ENCODE data around the gene AFF3.

GRCh38 chr2:99856119-99856518 lies 286.3 kb downstream of the AFF3 start:
- TF ChIP-seq, protein P1, sequence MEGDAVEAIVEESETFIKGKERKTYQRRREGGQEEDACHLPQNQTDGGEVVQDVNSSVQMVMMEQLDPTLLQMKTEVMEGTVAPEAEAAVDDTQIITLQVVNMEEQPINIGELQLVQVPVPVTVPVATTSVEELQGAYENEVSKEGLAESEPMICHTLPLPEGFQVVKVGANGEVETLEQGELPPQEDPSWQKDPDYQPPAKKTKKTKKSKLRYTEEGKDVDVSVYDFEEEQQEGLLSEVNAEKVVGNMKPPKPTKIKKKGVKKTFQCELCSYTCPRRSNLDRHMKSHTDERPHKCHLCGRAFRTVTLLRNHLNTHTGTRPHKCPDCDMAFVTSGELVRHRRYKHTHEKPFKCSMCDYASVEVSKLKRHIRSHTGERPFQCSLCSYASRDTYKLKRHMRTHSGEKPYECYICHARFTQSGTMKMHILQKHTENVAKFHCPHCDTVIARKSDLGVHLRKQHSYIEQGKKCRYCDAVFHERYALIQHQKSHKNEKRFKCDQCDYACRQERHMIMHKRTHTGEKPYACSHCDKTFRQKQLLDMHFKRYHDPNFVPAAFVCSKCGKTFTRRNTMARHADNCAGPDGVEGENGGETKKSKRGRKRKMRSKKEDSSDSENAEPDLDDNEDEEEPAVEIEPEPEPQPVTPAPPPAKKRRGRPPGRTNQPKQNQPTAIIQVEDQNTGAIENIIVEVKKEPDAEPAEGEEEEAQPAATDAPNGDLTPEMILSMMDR (IDR thresholded peaks at IDR 0.05; ENCODE audit: low read length), result no peak
- no peak for TF ChIP-seq EZH2 (IDR thresholded peaks at IDR 0.05; ENCODE audit: borderline replicate concordance, low read length)

All from OCI-LY1 (cell line).